WI38 (cell line): Measurements from ENCODE around the gene TPSD1.

Source experiments
- H3K4me3 ChIP-seq: 2 replicates; pipeline ENCODE4 v1.5.1; 2011; ENCODE audit warnings: low read depth, mild to moderate bottlenecking, control low read depth, low read length
- CTCF ChIP-seq: IDR thresholded peaks from 2 replicates; pipeline ENCODE4 v1.5.1; 2012; ENCODE audit warnings: low read depth, mild to moderate bottlenecking, control low read depth, low read length

Gene TPSD1

DNA sequence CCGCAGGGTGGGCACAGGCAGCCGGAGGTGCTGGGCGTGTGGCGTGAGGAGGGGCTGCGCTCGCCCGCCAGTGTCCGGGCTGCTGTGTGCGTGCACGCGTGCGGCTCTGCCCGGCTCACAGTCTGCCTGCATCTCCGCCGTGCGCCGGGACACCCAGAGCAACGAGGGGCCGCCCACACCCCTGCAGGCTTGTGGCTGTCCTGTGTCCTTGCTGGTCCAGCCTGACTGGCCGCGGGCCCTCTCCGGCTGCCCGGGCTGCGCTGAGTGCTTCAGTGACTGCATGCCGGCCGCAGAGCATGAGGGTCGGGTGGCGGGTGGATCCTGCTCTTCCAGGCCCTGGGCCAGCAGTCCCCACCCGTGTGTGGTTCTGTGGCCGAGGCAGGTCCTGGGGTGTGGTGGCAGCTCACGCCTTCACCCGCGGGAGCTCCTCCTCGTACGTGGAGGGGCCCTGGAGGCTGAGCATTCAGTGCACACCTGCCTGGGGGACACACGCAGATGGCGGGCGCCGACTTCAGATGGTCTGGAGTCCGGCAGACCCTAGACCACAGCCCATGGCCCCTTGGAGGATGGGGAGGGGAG is 43.2 kb upstream of the TPSD1 start:
- no peak for TF ChIP-seq CTCF
- H3K4me3 ChIP-seq, result no peak overlapping the region

DNA sequence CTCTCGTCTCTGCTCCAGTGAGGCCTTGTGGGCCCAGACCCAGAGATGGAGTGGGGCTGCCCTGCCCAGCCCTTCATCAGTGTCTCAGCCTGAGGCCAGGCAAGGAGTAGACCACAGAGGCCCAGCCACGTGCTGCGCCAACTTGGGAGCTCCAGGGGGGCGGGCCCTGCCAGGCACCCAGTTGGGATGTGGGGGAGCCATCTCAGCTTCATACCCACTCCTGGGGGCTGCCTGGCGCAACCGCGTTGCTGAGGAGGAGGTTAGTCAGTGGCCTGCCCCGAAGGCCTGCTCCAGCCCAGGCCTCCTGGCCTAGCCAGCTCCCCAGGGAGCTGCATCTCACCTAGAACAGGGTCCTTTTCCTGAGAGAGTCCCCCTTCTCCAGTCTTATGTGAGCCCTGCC is 42.6 kb upstream of the TPSD1 start:
- TF ChIP-seq CTCF, result no peak
- H3K4me3 ChIP-seq, result no peak overlapping the region

DNA sequence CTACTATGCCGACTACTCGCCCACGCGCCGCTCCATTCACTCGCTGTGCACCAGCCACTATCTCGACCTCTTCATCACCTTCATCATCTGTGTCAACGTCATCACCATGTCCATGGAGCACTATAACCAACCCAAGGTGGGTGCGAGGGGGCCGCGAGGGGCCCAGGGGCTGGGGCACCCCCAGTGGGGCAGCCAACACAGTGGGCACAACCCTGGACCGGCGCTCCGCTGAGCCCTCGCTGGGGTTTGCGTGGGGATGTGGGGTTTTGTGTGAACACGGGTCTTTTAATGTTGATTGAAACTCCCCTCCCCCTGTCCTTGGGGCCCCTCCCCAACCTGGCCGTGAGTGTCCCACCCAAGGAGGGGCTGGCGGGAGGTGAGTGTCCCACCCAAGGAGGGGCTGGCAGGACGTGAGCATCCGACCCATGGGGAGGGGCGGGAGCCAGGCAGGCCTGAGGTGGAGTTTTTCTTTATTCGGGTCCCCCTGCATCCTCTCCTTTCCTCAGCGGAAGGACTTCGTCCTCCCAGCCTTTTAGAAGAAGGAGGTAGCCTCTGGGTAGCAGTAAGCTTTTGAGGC is 42.0 kb upstream of the TPSD1 start:
- no peak for TF ChIP-seq CTCF
- H3K4me3 ChIP-seq, result no peak overlapping the region

DNA sequence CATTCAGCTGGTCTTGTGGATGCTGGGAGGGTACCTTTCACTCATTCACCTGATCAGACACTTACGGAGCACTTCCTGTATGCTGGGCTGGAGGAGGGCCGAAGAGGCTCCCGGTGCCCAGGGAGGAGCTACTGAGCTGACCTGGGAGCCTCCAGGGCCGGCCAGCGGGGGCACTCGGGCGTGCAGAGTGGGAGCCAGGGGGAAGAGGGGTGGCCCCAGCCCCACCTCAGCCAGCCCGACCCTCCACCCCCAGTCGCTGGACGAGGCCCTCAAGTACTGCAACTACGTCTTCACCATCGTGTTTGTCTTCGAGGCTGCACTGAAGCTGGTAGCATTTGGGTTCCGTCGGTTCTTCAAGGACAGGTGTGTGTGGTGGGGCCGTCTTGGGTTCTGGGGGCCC is 41.1 kb upstream of the TPSD1 start:
- no peak for TF ChIP-seq CTCF
- H3K4me3 ChIP-seq, result no peak overlapping the region

GRCh38 chr16:1215574-1216295 is 40.1 kb upstream of the TPSD1 start:
- no peak overlapping the region for H3K4me3 ChIP-seq

DNA sequence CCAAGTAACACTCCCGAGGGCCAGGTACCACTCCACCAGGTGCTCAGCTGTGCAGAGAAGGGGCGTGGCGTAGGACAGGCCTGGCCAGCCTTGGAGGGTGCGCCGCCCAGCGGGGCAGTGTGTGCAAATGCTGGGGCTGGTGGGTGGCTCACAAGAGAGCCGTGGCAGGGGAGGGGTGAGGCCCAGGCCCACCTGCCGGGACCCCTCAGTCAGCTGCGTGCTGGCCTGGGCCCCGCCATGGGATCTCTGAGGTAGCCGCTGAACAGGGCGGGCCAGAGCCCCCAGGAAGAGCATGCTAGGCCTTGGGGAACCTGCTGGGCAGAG is 39.6 kb upstream of the TPSD1 start:
- no peak for TF ChIP-seq CTCF
- H3K4me3 ChIP-seq, result no peak overlapping the region

More at GRCh38 chr16:1215574-1216295, 40.1 kb upstream of the TPSD1 start:
- no peak for TF ChIP-seq CTCF

GRCh38 chr16:1216681-1217400 is 39.0 kb upstream of the TPSD1 start:
- TF ChIP-seq CTCF, result no peak
- no peak overlapping the region for H3K4me3 ChIP-seq
